Caco-2 (cell line): Measurements from ENCODE around the gene NUBPL. TPM values are rescaled to one million over a fixed set of nuclear protein-coding genes. Genes with fewer than 3 reads are reported as not detected.

ENCODE experiments used
- BruUV-seq: library from RNA; stranded (reverse); fragments of 400-500 nt; replicated peaks from 2 replicates; lab custom pipeline; 2021; lab: Mats Ljungman, UMichigan
- CTCF ChIA-PET: fragments of 300-600 bp; sonication (Branson Sonifier 250); formaldehyde crosslinking; loops from one replicate; lab custom pipeline; 2022; ENCODE audit warnings: antibody characterized with exemption; lab: Charles Lee
- POLR2A ChIA-PET: fragments of 300-600 bp; sonication (Branson Sonifier 250); formaldehyde crosslinking; loops from one replicate; lab custom pipeline; 2022; ENCODE audit warnings: antibody characterized with exemption; lab: Charles Lee
- DNase-seq, 2 experiments: peaks; one replicate each; pipeline versions ENCODE4 v3.0.0 to v3.0.0-alpha.2; 2020 to 2022
- H3K27me3 ChIP-seq: replicated peaks from 2 replicates; pipeline ENCODE4 v1.6.0; 2011; ENCODE audit warnings: low read length; ENCODE audit not compliant: control insufficient read depth, insufficient read depth
- H3K36me3 ChIP-seq: 2 replicates; pipeline ENCODE4 v1.5.1; 2011; ENCODE audit warnings: low read length; ENCODE audit not compliant: control insufficient read depth, insufficient read depth
- H3K4me1 ChIP-seq: fragments of 250-450 bp; sonication (Bioruptor Pico); 2 replicates; pipeline ENCODE4 v1.5.1; 2020; ENCODE audit warnings: mild to moderate bottlenecking
- H3K4me3 ChIP-seq: 2 replicates; pipeline ENCODE4 v1.5.1; 2011; ENCODE audit warnings: low read depth, mild to moderate bottlenecking, control low read depth, low read length
- H3K9me3 ChIP-seq: fragments of 250-450 bp; sonication (Bioruptor Pico); 2 replicates; pipeline ENCODE4 v1.5.1; 2020; ENCODE audit warnings: mild to moderate bottlenecking, moderate library complexity
- H3K27ac Mint-ChIP-seq: one replicate; pipeline ENCODE4 v1.8.0; 2022; ENCODE audit warnings: mixed read lengths; ENCODE audit not compliant: unreplicated experiment
- H3K27me3 Mint-ChIP-seq: one replicate; pipeline ENCODE4 v1.8.0; 2022; ENCODE audit warnings: mixed read lengths; ENCODE audit not compliant: insufficient read depth, unreplicated experiment
- H3K36me3 Mint-ChIP-seq: one replicate; pipeline ENCODE4 v1.8.0; 2022; ENCODE audit warnings: mild to moderate bottlenecking, mixed read lengths; ENCODE audit not compliant: insufficient read depth, unreplicated experiment
- H3K4me1 Mint-ChIP-seq: one replicate; pipeline ENCODE4 v1.8.0; 2022; ENCODE audit warnings: low read depth, mixed read lengths; ENCODE audit not compliant: unreplicated experiment
- H3K4me3 Mint-ChIP-seq: one replicate; pipeline ENCODE4 v1.8.0; 2022; ENCODE audit warnings: mild to moderate bottlenecking, moderate library complexity, mixed read lengths; ENCODE audit not compliant: unreplicated experiment
- H3K9me3 Mint-ChIP-seq: one replicate; pipeline ENCODE4 v1.8.0; 2022; ENCODE audit warnings: mixed read lengths; ENCODE audit not compliant: unreplicated experiment
- intact Hi-C: fragments of 100-400 bp; cut with micrococcal nuclease; formaldehyde crosslinking; loops from one replicate; pipeline ENCODE4 v1.10.0; 2022; ENCODE audit not compliant: unreplicated experiment
- total RNA-seq: library from RNA; stranded (reverse); gene quantifications from 2 replicates; pipeline ENCODE4 v1.2.3, GENCODE V29; 2022
- TF ChIP-seq, protein P1 (sequence below), 2 experiments: fragments of 200-600 bp in 1 of 2; IDR thresholded peaks; 1 replicate in 1 of 2; 2 replicates in 1 of 2; pipeline versions ENCODE4 v1.5.1 to v1.8.0; 2011 to 2022; ENCODE audit warnings: antibody characterized with exemption in 1 of 2, control low read depth in 1 of 2, inconsistent platforms in 1 of 2, low read depth in 1 of 2, low read length in 1 of 2, mild to moderate bottlenecking in 1 of 2, moderate library complexity in 1 of 2; ENCODE audit not compliant: insufficient read depth in 1 of 2, severe bottlenecking in 1 of 2, unreplicated experiment in 1 of 2

Gene NUBPL
- total RNA-seq, 1 experiment from 2014 or later, result 13.9 TPM

DNA sequence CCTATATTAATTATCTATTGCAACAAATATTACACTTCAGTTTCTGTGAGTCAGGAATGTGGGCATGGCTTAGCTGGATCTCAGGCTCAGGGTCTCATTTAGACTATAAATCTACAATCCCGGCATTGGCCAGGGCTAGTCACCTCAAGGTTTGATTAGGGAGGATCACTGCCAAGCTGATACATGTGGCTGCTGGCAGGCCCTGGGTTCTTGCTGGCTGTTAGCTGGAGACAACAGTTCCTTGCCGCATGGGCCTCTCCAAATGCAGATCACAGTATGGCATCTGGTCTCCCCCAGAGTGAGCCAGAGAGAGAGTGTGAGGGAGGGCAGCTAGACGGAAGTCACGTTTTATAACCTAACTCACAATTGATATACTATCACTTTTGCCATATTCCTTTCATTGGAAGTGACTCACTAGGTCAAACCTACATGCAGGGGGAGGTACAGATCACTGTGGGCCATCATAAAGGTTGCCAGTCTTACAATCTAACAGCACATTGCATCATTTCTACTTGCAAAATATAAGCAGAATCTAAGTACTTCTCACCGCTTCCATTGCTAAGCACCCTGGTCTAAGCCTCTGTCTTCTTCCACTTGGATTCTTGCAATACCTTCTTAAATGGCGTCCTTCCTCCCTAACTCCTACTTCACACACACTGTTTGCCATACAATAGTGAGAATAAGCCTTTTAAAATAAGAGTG is 341.9 kb downstream of the NUBPL start:
- no peaks in the 10 kb centered on the region for H3K9me3 ChIP-seq
- H3K36me3 Mint-ChIP-seq, result no peaks in the 10 kb centered on the region
- no TSS peak for BruUV-seq
- no peaks in the 10 kb centered on the region for H3K27me3 Mint-ChIP-seq
- TF ChIP-seq, protein P1, sequence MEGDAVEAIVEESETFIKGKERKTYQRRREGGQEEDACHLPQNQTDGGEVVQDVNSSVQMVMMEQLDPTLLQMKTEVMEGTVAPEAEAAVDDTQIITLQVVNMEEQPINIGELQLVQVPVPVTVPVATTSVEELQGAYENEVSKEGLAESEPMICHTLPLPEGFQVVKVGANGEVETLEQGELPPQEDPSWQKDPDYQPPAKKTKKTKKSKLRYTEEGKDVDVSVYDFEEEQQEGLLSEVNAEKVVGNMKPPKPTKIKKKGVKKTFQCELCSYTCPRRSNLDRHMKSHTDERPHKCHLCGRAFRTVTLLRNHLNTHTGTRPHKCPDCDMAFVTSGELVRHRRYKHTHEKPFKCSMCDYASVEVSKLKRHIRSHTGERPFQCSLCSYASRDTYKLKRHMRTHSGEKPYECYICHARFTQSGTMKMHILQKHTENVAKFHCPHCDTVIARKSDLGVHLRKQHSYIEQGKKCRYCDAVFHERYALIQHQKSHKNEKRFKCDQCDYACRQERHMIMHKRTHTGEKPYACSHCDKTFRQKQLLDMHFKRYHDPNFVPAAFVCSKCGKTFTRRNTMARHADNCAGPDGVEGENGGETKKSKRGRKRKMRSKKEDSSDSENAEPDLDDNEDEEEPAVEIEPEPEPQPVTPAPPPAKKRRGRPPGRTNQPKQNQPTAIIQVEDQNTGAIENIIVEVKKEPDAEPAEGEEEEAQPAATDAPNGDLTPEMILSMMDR (IDR thresholded peaks at IDR 0.05; ENCODE audit: insufficient read depth in 1 of 2, low read depth in 1 of 2, low read length in 1 of 2, severe bottlenecking in 1 of 2, unreplicated experiment in 1 of 2), result no peak
- intact Hi-C loops, result no loop called here
- no peaks in the 10 kb centered on the region for H3K36me3 ChIP-seq
- H3K27ac Mint-ChIP-seq, result no peak overlapping the region
- H3K4me3 ChIP-seq, result no peak overlapping the region
- POLR2A ChIA-PET, result no interaction called here
- CTCF ChIA-PET, result interaction anchor here (1.7 kb wide), 1 partner anchor 31 kb away, joined by 5 read pairs; no protein-coding TSS in a partner anchor
- no peak overlapping the region for H3K4me3 Mint-ChIP-seq
- H3K4me1 ChIP-seq, result peaks cover 16% of the 10 kb centered on the region
- H3K4me1 Mint-ChIP-seq, result no peaks in the 10 kb centered on the region
- DNase-seq, result no peak
- no peaks in the 10 kb centered on the region for H3K9me3 Mint-ChIP-seq
- H3K27me3 ChIP-seq, result no peaks in the 10 kb centered on the region

DNA sequence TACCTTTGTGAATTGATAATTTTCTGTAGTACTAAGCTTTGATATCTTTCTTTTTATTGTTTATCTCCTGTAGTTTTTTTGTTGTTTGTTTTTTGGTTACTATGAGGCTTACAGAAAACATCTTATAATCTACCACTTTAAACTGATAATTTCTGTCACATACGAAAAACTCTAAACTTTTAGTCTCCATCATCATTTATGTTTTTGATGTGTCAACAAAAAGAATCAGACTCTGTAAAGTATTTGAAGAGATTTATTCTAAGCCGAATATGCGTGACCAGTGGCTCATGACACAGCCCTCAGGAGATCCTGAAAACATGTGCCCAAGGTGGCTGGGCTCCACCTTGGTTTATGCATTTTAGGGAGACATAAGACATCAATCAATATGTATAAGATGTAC is 348.8 kb downstream of the NUBPL start:
- intact Hi-C loops, result no loop called here
- POLR2A ChIA-PET, result no interaction called here
- Histone ChIP-seq H3K4me3 (no peak overlapping the region), H3K27me3 (no peaks in the 10 kb centered on the region), H3K4me1 (no peaks in the 10 kb centered on the region), H3K36me3 (no peaks in the 10 kb centered on the region), H3K9me3 (peaks cover 10% of the 10 kb centered on the region; the same call in 1 of the 2 replicates)
- TF ChIP-seq, protein P1 (IDR thresholded peaks at IDR 0.05; ENCODE audit: insufficient read depth in 1 of 2, low read depth in 1 of 2, low read length in 1 of 2, severe bottlenecking in 1 of 2, unreplicated experiment in 1 of 2), result no peak
- H3K4me1 Mint-ChIP-seq, result no peaks in the 10 kb centered on the region
- CTCF ChIA-PET, result no interaction called here
- no peak overlapping the region for H3K4me3 Mint-ChIP-seq
- DNase-seq, result no peak
- peaks cover 18% of the 10 kb centered on the region for H3K9me3 Mint-ChIP-seq
- H3K36me3 Mint-ChIP-seq, result no peaks in the 10 kb centered on the region
- no peaks in the 10 kb centered on the region for H3K27me3 Mint-ChIP-seq
- no peak overlapping the region for H3K27ac Mint-ChIP-seq
- no TSS peak for BruUV-seq

Other genes starting within 250 kb of the NUBPL start
- 41.9 and 55.6 TPM in 2 replicates for gene HEATR5A, start 140.9 kb upstream of the NUBPL start, total RNA-seq
- 16.5 and 20.0 TPM in 2 replicates for gene DTD2, start 103.9 kb upstream of the NUBPL start, total RNA-seq
- not detected in 2 replicates for gene GPR33, start 73.4 kb upstream of the NUBPL start, total RNA-seq